GM18507 (cell line): Measurements from ENCODE around the gene MAP2K2.

Source experiments
- DNase-seq: peaks from one replicate; pipeline ENCODE4 v3.0.0; 2011; ENCODE audit warnings: low read depth; ENCODE audit not compliant: insufficient read length; ENCODE audit errors: extremely low spot score
- FAIRE-seq: peaks from 2 replicates; lab custom pipeline; 2011; peaks lifted over from hg19 to GRCh38; lab: Jason Lieb, UNC

Gene MAP2K2

DNA sequence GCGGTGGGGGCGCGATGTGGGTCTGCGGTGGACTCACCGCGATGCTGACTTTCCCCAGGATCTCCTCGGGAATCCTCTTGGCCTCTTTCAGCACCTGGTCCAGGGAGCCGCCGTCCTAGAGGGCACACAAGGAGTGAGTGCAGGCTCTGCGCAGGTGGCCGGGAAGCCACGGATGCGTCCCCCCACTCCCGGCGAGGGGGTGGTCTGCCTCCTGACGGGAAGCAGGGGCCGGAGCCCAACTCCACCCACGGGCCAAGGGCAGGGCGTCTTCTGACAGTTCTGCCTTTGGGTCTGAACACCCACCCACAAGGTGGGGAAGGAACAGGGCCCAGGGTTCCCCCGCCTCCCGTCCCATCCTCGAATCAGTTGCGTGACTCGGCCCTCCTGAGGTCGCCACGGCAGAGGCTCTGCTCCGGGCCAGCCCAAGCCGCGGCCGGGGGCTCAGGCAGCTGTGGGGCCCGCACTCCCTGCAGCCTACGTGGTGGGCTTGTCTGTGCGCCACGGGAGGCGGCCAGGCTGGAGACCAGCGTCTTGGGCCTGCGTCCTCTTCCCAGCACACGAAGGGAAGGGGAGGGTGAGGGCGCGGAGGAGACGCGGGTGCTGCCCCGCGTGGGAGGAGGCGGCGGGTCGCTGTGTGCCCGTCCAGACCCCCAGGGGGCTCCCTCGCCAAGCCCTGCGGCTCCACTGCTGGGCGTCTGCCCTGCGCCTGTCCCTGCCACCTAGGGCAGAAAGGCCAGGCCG is 21.4 kb downstream of the MAP2K2 start:
- DNase-seq: no peak
- no peak for FAIRE-seq

- DNase-seq (no peak), FAIRE-seq (no peak)
These were observed 22.5 kb downstream of the MAP2K2 start for GRCh38 chr19:4101496-4101770.

GRCh38 chr19:4100647-4101495 is 23.1 kb downstream of the MAP2K2 start:
- FAIRE-seq (no peak), DNase-seq (no peak)

GRCh38 chr19:4099041-4099764 is 24.7 kb downstream of the MAP2K2 start:
- FAIRE-seq: no peak
- no peak for DNase-seq

DNA sequence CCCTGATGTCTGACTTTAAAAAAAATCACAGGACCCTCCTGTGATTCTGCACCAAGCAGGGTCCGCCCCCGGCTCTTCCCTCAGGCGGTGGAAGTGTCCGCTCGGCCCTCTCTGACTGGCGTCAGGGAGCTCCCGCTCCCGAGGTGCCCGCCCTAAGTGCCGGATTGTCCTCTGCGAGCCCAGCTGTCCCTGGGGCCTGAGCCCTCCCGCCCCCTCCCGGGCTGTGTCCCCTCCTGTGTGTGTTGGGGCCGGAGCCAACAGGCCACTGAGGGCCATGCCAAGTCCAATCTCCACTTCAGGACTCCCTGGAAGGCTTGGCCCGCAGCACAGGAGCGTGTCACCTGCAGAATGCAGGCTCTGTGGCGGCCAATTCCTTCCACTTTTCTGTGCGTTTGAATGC is 25.4 kb downstream of the MAP2K2 start:
- DNase-seq (no peak), FAIRE-seq (no peak)

DNA sequence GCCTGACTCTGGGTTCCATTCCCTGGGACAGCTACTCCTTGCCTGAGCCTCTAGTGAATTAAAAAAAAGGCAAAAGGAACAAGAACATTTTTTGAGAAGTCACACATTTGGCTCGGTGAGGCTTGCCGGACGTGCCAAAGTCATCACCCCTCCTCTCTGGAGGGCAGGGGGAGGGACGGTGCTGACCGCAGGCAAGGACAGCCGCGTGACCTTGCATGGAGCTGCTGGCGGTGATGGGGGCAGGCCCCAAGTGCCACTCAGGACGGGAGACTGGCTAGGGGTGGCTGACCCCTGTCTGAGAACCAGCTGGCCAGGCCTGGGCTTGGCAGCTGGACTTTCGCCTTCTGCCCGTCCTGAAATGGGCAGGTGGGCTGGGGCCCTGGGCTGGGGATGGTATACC is 26.4 kb downstream of the MAP2K2 start:
- DNase-seq: no peak
- FAIRE-seq: no peak

- no peak for FAIRE-seq
- no peak for DNase-seq
These were observed 27.7 kb downstream of the MAP2K2 start for GRCh38 chr19:4096049-4096892.

- DNase-seq: no peak
- no peak for FAIRE-seq
These were observed 28.5 kb downstream of the MAP2K2 start for GRCh38 chr19:4095488-4095844.

DNA sequence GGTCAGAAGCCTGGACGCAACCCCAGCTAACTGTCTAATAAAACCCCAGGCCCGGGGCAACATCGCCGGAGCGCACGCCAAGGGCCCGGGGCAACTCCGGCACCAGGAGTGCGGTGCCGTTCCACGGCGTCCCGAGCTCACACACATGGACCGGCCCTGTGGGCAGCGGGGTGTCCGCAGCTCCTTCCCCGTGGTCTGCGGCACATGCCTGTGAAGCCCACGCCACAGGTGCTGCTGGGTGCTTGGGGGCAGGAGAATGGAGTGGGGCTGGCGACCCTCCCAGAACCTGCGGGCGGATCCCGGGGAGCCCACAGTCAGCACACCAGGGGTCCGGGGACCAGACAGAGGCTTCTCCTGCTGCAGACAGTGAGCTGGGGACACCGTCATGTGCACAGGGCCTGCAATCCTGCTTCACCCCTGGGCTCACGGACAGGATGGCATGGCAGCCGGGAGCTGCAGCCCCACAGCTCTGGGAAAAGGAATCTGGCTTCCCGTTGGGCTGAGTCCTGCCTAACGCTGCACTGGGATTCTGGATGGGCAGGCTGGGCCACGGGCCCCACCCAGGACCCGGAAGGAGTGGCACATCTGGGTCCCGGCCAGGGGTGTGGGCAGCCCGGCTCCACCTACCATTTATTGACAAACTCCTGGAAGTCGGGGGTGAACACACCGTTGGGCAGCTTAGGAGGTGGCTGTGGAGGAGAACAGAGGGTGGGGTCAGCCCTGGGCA is 29.0 kb downstream of the MAP2K2 start:
- FAIRE-seq: no peak
- no peak for DNase-seq

GRCh38 chr19:4094291-4094690 is 29.6 kb downstream of the MAP2K2 start:
- no peak for FAIRE-seq
- no peak for DNase-seq

- FAIRE-seq: no peak
- DNase-seq: no peak
These were observed 30.2 kb downstream of the MAP2K2 start for GRCh38 chr19:4093643-4094175.

DNA sequence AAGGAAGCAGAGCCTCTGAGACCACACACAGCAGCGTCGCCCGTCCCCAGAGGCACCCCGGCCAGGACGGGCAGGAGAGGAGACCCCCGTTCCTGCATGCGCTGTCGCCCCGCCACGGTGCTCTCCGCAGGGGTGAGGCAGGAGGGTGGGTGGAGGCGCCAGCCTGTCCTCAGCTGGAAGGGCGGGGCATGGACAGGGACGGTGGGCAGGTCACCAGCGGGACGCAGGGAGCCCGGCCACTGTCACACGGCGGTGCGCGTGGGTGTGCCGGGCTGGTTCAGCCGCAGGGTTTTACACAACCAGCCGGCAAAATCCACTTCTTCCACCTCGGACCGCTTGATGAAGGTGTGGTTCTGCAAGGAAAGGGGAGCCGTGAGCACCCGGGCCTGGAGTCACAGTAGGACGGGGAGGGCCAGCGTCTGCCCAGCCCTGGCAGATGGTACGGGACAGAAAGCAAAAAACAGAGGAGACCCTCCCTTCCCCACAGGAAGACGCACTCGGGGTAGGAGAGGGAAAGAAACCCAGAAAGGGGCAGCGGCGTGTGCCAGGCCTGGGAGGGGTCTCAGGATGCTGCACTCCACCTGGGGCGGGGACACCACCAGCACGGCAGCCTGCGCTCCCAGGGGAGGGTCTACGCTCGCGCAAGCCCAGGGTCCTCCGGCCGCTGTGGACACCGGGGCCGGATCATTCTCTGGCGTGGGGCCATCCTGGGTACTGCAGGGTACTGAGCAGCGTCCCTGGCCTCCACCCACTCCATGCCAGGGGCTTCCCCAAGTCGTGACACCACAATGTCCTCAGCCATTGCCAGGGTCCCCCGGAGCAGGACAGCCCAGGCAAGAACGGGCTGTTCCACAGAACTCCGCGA is 33.3 kb downstream of the MAP2K2 start:
- FAIRE-seq (no peak), DNase-seq (no peak)

GRCh38 chr19:4089946-4090345 is 34.0 kb downstream of the MAP2K2 start:
- FAIRE-seq: no peak
- no peak for DNase-seq

- FAIRE-seq (no peak), DNase-seq (no peak)
These were observed 34.5 kb downstream of the MAP2K2 start for GRCh38 chr19:4089400-4089908.

- DNase-seq (no peak), FAIRE-seq (no peak)
These were observed 34.9 kb downstream of the MAP2K2 start for GRCh38 chr19:4088975-4089374.

GRCh38 chr19:4087787-4088679 is 35.9 kb downstream of the MAP2K2 start:
- FAIRE-seq (no peak), DNase-seq (no peak)

GRCh38 chr19:4086411-4086867 is 37.5 kb downstream of the MAP2K2 start:
- FAIRE-seq (no peak), DNase-seq (no peak)
